Loucy (cell line): Measurements from ENCODE around the gene ENTPD7.

ENCODE experiments used
- EZH2phosphoT487 ChIP-seq: fragments of 200-600 bp; IDR thresholded peaks from 2 replicates; pipeline ENCODE4 v1.6.1; 2018; ENCODE audit warnings: antibody characterized with exemption, mild to moderate bottlenecking, moderate library complexity, borderline replicate concordance
- TF ChIP-seq, protein P1 (sequence below): fragments of 200-600 bp; sonication (generic); conservative IDR thresholded peaks from 2 replicates; pipeline ENCODE4 v1.5.1; 2014; ENCODE audit warnings: mild to moderate bottlenecking, antibody characterized with exemption, low read length

DNA sequence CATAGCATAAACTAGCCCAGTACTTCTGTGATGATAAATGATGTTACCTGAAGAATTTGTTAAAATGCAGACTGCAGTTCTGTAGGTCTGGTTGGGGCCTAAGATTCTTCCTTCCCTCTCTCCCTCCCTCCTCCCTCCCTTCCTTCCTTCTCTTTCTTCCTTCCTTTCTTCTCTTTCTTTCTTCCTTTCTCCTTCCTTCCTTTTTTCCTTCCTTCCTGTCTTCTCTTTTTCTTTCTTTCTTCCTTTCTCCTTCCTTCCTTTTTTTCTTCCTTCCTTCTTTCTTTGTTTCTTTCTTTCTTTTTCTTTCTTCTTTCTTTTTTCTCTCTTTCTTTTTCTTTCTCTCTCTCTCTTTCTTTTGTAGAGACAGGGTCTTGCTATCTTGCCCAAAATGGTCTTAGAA lies 35.4 kb upstream of the ENTPD7 start:
- TF ChIP-seq, protein P1, sequence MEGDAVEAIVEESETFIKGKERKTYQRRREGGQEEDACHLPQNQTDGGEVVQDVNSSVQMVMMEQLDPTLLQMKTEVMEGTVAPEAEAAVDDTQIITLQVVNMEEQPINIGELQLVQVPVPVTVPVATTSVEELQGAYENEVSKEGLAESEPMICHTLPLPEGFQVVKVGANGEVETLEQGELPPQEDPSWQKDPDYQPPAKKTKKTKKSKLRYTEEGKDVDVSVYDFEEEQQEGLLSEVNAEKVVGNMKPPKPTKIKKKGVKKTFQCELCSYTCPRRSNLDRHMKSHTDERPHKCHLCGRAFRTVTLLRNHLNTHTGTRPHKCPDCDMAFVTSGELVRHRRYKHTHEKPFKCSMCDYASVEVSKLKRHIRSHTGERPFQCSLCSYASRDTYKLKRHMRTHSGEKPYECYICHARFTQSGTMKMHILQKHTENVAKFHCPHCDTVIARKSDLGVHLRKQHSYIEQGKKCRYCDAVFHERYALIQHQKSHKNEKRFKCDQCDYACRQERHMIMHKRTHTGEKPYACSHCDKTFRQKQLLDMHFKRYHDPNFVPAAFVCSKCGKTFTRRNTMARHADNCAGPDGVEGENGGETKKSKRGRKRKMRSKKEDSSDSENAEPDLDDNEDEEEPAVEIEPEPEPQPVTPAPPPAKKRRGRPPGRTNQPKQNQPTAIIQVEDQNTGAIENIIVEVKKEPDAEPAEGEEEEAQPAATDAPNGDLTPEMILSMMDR = no peak
- TF ChIP-seq EZH2phosphoT487 = no peak
